Right lobe of liver (tissue), 4 donors: ENCODE measurements around the gene HKDC1.

Experiments
- POLR2A ChIP-seq: fragments of 450-650 bp; IDR thresholded peaks from one replicate; pipeline ENCODE4 v1.6.1; 2017; ENCODE audit warnings: antibody characterized with exemption, mild to moderate bottlenecking
- TF ChIP-seq, protein P1 (sequence below), 4 donors: fragments of 200-600 bp in 3 of 4; fragments of 450-650 bp in 1 of 4; IDR thresholded peaks; one replicate each; pipeline versions ENCODE4 v1.5.1 to v1.8.0; 2016 to 2022; ENCODE audit warnings: antibody characterized with exemption in 4 of 4, mild to moderate bottlenecking in 2 of 4
- donor health status: DM: no; HTN: no; CAD: no.
- donor health status: DM: no; HTN: no; CAD: no.
- donor health status: DM: no; HTN: yes; CAD: no.

GRCh38 chr10:69180525-69181204, 39.5 kb upstream of the HKDC1 start:
- TF ChIP-seq, protein P1, sequence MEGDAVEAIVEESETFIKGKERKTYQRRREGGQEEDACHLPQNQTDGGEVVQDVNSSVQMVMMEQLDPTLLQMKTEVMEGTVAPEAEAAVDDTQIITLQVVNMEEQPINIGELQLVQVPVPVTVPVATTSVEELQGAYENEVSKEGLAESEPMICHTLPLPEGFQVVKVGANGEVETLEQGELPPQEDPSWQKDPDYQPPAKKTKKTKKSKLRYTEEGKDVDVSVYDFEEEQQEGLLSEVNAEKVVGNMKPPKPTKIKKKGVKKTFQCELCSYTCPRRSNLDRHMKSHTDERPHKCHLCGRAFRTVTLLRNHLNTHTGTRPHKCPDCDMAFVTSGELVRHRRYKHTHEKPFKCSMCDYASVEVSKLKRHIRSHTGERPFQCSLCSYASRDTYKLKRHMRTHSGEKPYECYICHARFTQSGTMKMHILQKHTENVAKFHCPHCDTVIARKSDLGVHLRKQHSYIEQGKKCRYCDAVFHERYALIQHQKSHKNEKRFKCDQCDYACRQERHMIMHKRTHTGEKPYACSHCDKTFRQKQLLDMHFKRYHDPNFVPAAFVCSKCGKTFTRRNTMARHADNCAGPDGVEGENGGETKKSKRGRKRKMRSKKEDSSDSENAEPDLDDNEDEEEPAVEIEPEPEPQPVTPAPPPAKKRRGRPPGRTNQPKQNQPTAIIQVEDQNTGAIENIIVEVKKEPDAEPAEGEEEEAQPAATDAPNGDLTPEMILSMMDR (IDR thresholded peaks at IDR 0.05) = no peak
- no peak for TF ChIP-seq POLR2A
